Measurements from ENCODE around the gene ATG2B.

- TF ChIP-seq CTCF (IDR thresholded peaks at IDR 0.05 in 2 of 3, conservative IDR thresholded peaks at IDR 0.05 in 1 of 3; ENCODE audit: control insufficient read depth in 2 of 3, extremely low read depth in 1 of 3, insufficient read depth in 1 of 3, low read depth in 3 of 3, low read length in 3 of 3) (no peak), NRF1 (conservative IDR thresholded peaks at IDR 0.05; ENCODE audit: low read depth, low read length) (no peak), EP300 (IDR thresholded peaks at IDR 0.05; ENCODE audit: borderline replicate concordance in 1 of 2, control insufficient read depth in 1 of 2, low read depth in 2 of 2, low read length in 2 of 2) (no peak), ZNF384 (IDR thresholded peaks at IDR 0.05; ENCODE audit: borderline replicate concordance, low read depth, low read length) (no peak), POU2F2 (IDR thresholded peaks at IDR 0.05; ENCODE audit: borderline replicate concordance, low read depth, low read length) (no peak), JUND (IDR thresholded peaks at IDR 0.05; ENCODE audit: low read depth, low read length) (no peak), POLR2A (IDR thresholded peaks at IDR 0.05; ENCODE audit: low read depth, low read length) (no peak)
These were observed 119.4 kb downstream of the ATG2B start for GRCh38 chr14:96243785-96244184.
